Osteoblast (primary cell): ENCODE data around the gene IRX4. TPM values are rescaled to one million over a fixed set of nuclear protein-coding genes. Genes with fewer than 3 reads are reported as not detected.

Experiments used
- DNase-seq: peaks from one replicate; pipeline ENCODE4 v3.0.0; 2011; ENCODE audit warnings: low spot score, mixed read lengths; ENCODE audit not compliant: insufficient read length; ENCODE audit errors: missing footprints
- H2AFZ ChIP-seq: 2 replicates; pipeline ENCODE4 v1.6.0; 2011; ENCODE audit warnings: mild to moderate bottlenecking, low read length
- H3K27ac ChIP-seq: 2 replicates; pipeline ENCODE4 v1.5.1; 2011; ENCODE audit warnings: mild to moderate bottlenecking, low read depth, low read length, moderate library complexity
- H3K27me3 ChIP-seq: 2 replicates; pipeline ENCODE4 v1.6.0; 2012; ENCODE audit warnings: mild to moderate bottlenecking, control low read depth, inconsistent platforms, low read length, moderate library complexity; ENCODE audit not compliant: insufficient read depth
- H3K36me3 ChIP-seq: 2 replicates; pipeline ENCODE4 v1.5.1; 2011; ENCODE audit warnings: mild to moderate bottlenecking, low read length, control low read depth, moderate library complexity; ENCODE audit not compliant: insufficient read depth
- H3K4me1 ChIP-seq: 2 replicates; pipeline ENCODE4 v1.5.1; 2011; ENCODE audit warnings: mild to moderate bottlenecking, low read length, control low read depth, moderate library complexity; ENCODE audit not compliant: insufficient read depth
- H3K4me2 ChIP-seq: 2 replicates; pipeline ENCODE4 v1.6.0; 2011; ENCODE audit warnings: mild to moderate bottlenecking, low read length; ENCODE audit not compliant: insufficient read depth
- H3K4me3 ChIP-seq: fragments of 200-600 bp; sonication (generic); 3 replicates; pipeline ENCODE4 v1.5.1; 2012; ENCODE audit warnings: mild to moderate bottlenecking, low read length, inconsistent platforms; ENCODE audit not compliant: insufficient read depth
- H3K79me2 ChIP-seq: 2 replicates; pipeline ENCODE4 v1.6.0; 2012; ENCODE audit warnings: mild to moderate bottlenecking, low read length, control low read depth, inconsistent platforms; ENCODE audit not compliant: insufficient read depth
- H3K9me3 ChIP-seq: 2 replicates; pipeline ENCODE4 v1.5.1; 2011; ENCODE audit warnings: low read depth, low read length, control low read depth
- H4K20me1 ChIP-seq: 2 replicates; pipeline ENCODE4 v1.6.0; 2012; ENCODE audit warnings: mild to moderate bottlenecking, low read length, control low read depth; ENCODE audit not compliant: insufficient read depth
- CTCF ChIP-seq: IDR thresholded peaks from 2 replicates; pipeline ENCODE4 v1.5.1; 2011; ENCODE audit warnings: mild to moderate bottlenecking, low read depth, low read length, moderate library complexity; ENCODE audit errors: extremely low read depth
- total RNA-seq: library from RNA; depleted of rRNA; stranded (reverse); fragments of >200 nt; gene quantifications from 2 replicates; pipeline ENCODE4 v1.2.3, GENCODE V29; 2012

IRX4 gene
- total RNA-seq, 1 donor: not detected

GRCh38 chr5:1897816-1898450 is 15.2 kb upstream of the IRX4 start:
- H3K36me3 ChIP-seq: no peaks in the 10 kb centered on the region
- no peak for DNase-seq
- TF ChIP-seq CTCF: no peak
- no peaks in the 10 kb centered on the region for H4K20me1 ChIP-seq
- no peaks in the 10 kb centered on the region for H3K27me3 ChIP-seq
- H3K9me3 ChIP-seq: no peaks in the 10 kb centered on the region
- H2AFZ ChIP-seq: no peak overlapping the region
- no peaks in the 10 kb centered on the region for H3K79me2 ChIP-seq
- H3K4me2 ChIP-seq: no peak overlapping the region
- H3K4me1 ChIP-seq: no peaks in the 10 kb centered on the region
- H3K4me3 ChIP-seq: no peak overlapping the region
- H3K27ac ChIP-seq: no peak overlapping the region

- Histone ChIP-seq H3K79me2 (no peaks in the 10 kb centered on the region), H3K4me2 (no peak overlapping the region), H3K4me3 (no peak overlapping the region), H4K20me1 (no peaks in the 10 kb centered on the region), H2AFZ (no peak overlapping the region), H3K27ac (no peak overlapping the region), H3K36me3 (no peaks in the 10 kb centered on the region), H3K9me3 (no peaks in the 10 kb centered on the region), H3K4me1 (no peaks in the 10 kb centered on the region), H3K27me3 (no peaks in the 10 kb centered on the region)
- TF ChIP-seq CTCF: no peak
- no peak for DNase-seq
Measured at GRCh38 chr5:1897386-1897785, 14.7 kb upstream of the IRX4 start.

GRCh38 chr5:1896602-1897376 is 14.1 kb upstream of the IRX4 start:
- Histone ChIP-seq H3K27me3 (no peaks in the 10 kb centered on the region), H4K20me1 (no peaks in the 10 kb centered on the region), H3K4me3 (no peak overlapping the region), H3K79me2 (no peaks in the 10 kb centered on the region), H3K9me3 (no peaks in the 10 kb centered on the region), H3K27ac (no peak overlapping the region), H2AFZ (no peak overlapping the region), H3K4me2 (no peak overlapping the region), H3K4me1 (no peaks in the 10 kb centered on the region), H3K36me3 (no peaks in the 10 kb centered on the region)
- TF ChIP-seq CTCF: no peak
- DNase-seq: peak; percentile 62

GRCh38 chr5:1895739-1896420 is 13.2 kb upstream of the IRX4 start:
- Histone ChIP-seq H2AFZ (no peak overlapping the region), H3K36me3 (no peaks in the 10 kb centered on the region), H4K20me1 (no peaks in the 10 kb centered on the region), H3K27ac (no peak overlapping the region), H3K4me2 (no peak overlapping the region), H3K4me1 (no peaks in the 10 kb centered on the region), H3K27me3 (peaks cover 3% of the 10 kb centered on the region), H3K79me2 (no peaks in the 10 kb centered on the region), H3K9me3 (no peaks in the 10 kb centered on the region), H3K4me3 (no peak overlapping the region)
- no peak for TF ChIP-seq CTCF
- DNase-seq: peak; percentile 71
